Neural progenitor cell (in vitro differentiated cells): ENCODE measurements around the gene PCDH17.

ENCODE experiments used
- CTCF ChIP-seq: fragments of 200-600 bp; sonication (generic); IDR thresholded peaks from 2 replicates; pipeline ENCODE4 v1.5.1; 2017; ENCODE audit warnings: antibody characterized with exemption, mild to moderate bottlenecking
- EZH2phosphoT487 ChIP-seq: fragments of 200-600 bp; sonication (generic); IDR thresholded peaks from 2 replicates; pipeline ENCODE4 v1.6.1; 2017; ENCODE audit warnings: antibody characterized with exemption

GRCh38 chr13:57739543-57740190, 108.1 kb downstream of the PCDH17 start:
- no peak for TF ChIP-seq CTCF
- no peak for TF ChIP-seq EZH2phosphoT487
